IMR-90 (cell line): ENCODE data around the gene SCD. TPM values are rescaled to one million over a fixed set of nuclear protein-coding genes. Genes with fewer than 3 reads are reported as not detected.

Experiments used
- ATAC-seq: fragments of 200-7000 bp; cut with Tn5 transposase; 2 replicates; pipeline ENCODE4 v1.9.1; 2020; ENCODE audit warnings: low read depth, mild to moderate bottlenecking, moderate library complexity
- BruUV-seq: library from RNA; stranded (reverse); fragments of 400-500 nt; replicated peaks from 2 replicates; lab custom pipeline; 2021; lab: Mats Ljungman, UMichigan
- CTCF ChIA-PET: fragments of 300-600 bp; formaldehyde crosslinking; extraction: SDS; loops from one replicate; lab custom pipeline; 2021; ENCODE audit warnings: antibody characterized with exemption; lab: Yijun Ruan, JAX
- POLR2A ChIA-PET: fragments of 300-600 bp; sonication (Branson Sonifier 250); formaldehyde crosslinking; loops from one replicate; lab custom pipeline; 2022; ENCODE audit warnings: antibody characterized with exemption; ENCODE audit not compliant: unreplicated experiment; lab: Charles Lee
- DNase-seq: peaks from one replicate; pipeline ENCODE4 v3.0.0; 2013
- H2AFZ ChIP-seq: replicated peaks from 2 replicates; pipeline ENCODE3; 2013; ENCODE audit warnings: low read length, mild to moderate bottlenecking; ENCODE audit not compliant: poor library complexity
- H2AK5ac ChIP-seq: 2 replicates; pipeline ENCODE4 v1.6.1; 2013; ENCODE audit warnings: low read depth, low read length, inconsistent platforms
- H2AK9ac ChIP-seq: replicated peaks from 2 replicates; pipeline ENCODE3; 2013; ENCODE audit warnings: mild to moderate bottlenecking, low read depth, low read length, moderate library complexity; ENCODE audit not compliant: poor library complexity
- H2BK120ac ChIP-seq: 2 replicates; pipeline ENCODE4 v1.6.1; 2013; ENCODE audit warnings: low read depth, low read length, inconsistent platforms
- H2BK15ac ChIP-seq: 3 replicates; pipeline ENCODE4 v1.6.1; 2013; ENCODE audit warnings: low read depth, low read length, inconsistent platforms
- H2BK20ac ChIP-seq: 2 replicates; pipeline ENCODE4 v1.6.1; 2013; ENCODE audit warnings: low read depth, mild to moderate bottlenecking, inconsistent platforms, low read length, moderate library complexity
- H2BK5ac ChIP-seq: 2 replicates; pipeline ENCODE4 v1.6.1; 2013; ENCODE audit warnings: mild to moderate bottlenecking, low read depth, low read length, inconsistent platforms; ENCODE audit not compliant: poor library complexity, severe bottlenecking
- H3K14ac ChIP-seq: replicated peaks from 2 replicates; pipeline ENCODE4 v1.6.1; 2013; ENCODE audit warnings: low read depth, low read length, inconsistent platforms
- H3K18ac ChIP-seq: 2 replicates; pipeline ENCODE4 v1.6.1; 2013; ENCODE audit warnings: low read depth, low read length, control low read depth
- H3K23ac ChIP-seq: 2 replicates; pipeline ENCODE4 v1.6.1; 2013; ENCODE audit warnings: low read depth, low read length, inconsistent platforms
- H3K27ac ChIP-seq: 2 replicates; pipeline ENCODE4 v1.5.1; 2013; ENCODE audit warnings: mild to moderate bottlenecking, control low read depth, low read length; ENCODE audit not compliant: insufficient read depth
- H3K27me3 ChIP-seq: 2 replicates; pipeline ENCODE4 v1.6.1; 2013; ENCODE audit warnings: low read length; ENCODE audit not compliant: control insufficient read depth, insufficient read depth
- H3K36me3 ChIP-seq: 2 replicates; pipeline ENCODE4 v1.6.1; 2013; ENCODE audit warnings: low read length, mixed read lengths; ENCODE audit not compliant: control insufficient read depth, insufficient read depth
- H3K4ac ChIP-seq: 2 replicates; pipeline ENCODE4 v1.6.1; 2013; ENCODE audit warnings: low read depth, low read length, inconsistent platforms
- H3K4me1 ChIP-seq: 2 replicates; pipeline ENCODE4 v1.6.1; 2013; ENCODE audit warnings: low read length, mixed read lengths; ENCODE audit not compliant: control insufficient read depth, insufficient read depth
- H3K4me2 ChIP-seq: 2 replicates; pipeline ENCODE4 v1.6.1; 2013; ENCODE audit warnings: low read depth, mild to moderate bottlenecking, control low read depth, low read length, moderate library complexity
- H3K4me3 ChIP-seq: 2 replicates; pipeline ENCODE4 v1.5.1; 2013; ENCODE audit warnings: low read depth, mild to moderate bottlenecking, control low read depth, low read length, moderate library complexity; ENCODE audit not compliant: insufficient read depth
- H3K56ac ChIP-seq: 2 replicates; pipeline ENCODE4 v1.6.1; 2013; ENCODE audit warnings: low read length, inconsistent platforms; ENCODE audit not compliant: insufficient read depth; ENCODE audit errors: extremely low read depth
- H3K79me1 ChIP-seq, 2 experiments: 2 replicates each; pipeline ENCODE4 v1.6.1; 2013; ENCODE audit warnings: low read length in 2 of 2, inconsistent platforms in 1 of 2, low read depth in 1 of 2
- H3K9ac ChIP-seq: 2 replicates; pipeline ENCODE4 v1.6.1; 2013; ENCODE audit warnings: low read depth, low read length, control low read depth
- H3K9me1 ChIP-seq: 2 replicates; pipeline ENCODE4 v1.6.1; 2013; ENCODE audit warnings: low read length, inconsistent platforms; ENCODE audit not compliant: insufficient read depth
- H3K9me3 ChIP-seq: 2 replicates; pipeline ENCODE4 v1.6.1; 2013; ENCODE audit warnings: low read length; ENCODE audit not compliant: control insufficient read depth, insufficient read depth
- H4K20me1 ChIP-seq: 2 replicates; pipeline ENCODE4 v1.6.1; 2013; ENCODE audit warnings: low read length, inconsistent platforms; ENCODE audit not compliant: insufficient read depth
- H4K5ac ChIP-seq: 2 replicates; pipeline ENCODE4 v1.6.1; 2013; ENCODE audit warnings: mild to moderate bottlenecking, low read depth, low read length, control low read depth
- H4K8ac ChIP-seq, 2 experiments: 2 replicates each; pipeline ENCODE4 v1.6.1; 2013; ENCODE audit warnings: low read depth in 2 of 2, low read length in 2 of 2, control low read depth in 1 of 2, inconsistent platforms in 1 of 2
- H4K91ac ChIP-seq: 2 replicates; pipeline ENCODE4 v1.6.1; 2013; ENCODE audit warnings: low read depth, low read length, inconsistent platforms; ENCODE audit not compliant: insufficient read depth
- BHLHE40 ChIP-seq: fragments of 150-350 bp; IDR thresholded peaks from 2 replicates; pipeline ENCODE4 v1.6.1; 2016; ENCODE audit warnings: mild to moderate bottlenecking, low read depth, low read length
- CEBPB ChIP-seq: IDR thresholded peaks from 2 replicates; pipeline ENCODE4 v1.6.1; 2012; ENCODE audit warnings: low read depth, low read length, improper control_type of control experiment
- CHD1 ChIP-seq: IDR thresholded peaks from 2 replicates; pipeline ENCODE4 v1.6.1; 2012; ENCODE audit warnings: low read depth, low read length, improper control_type of control experiment
- ELK1 ChIP-seq: fragments of 150-350 bp; IDR thresholded peaks from 2 replicates; pipeline ENCODE4 v1.6.1; 2016; ENCODE audit warnings: low read depth, mild to moderate bottlenecking, low read length, moderate library complexity, borderline replicate concordance
- FOS ChIP-seq: fragments of 150-350 bp; IDR thresholded peaks from 2 replicates; pipeline ENCODE4 v1.6.1; 2016; ENCODE audit warnings: low read depth, low read length
- MAZ ChIP-seq: IDR thresholded peaks from 2 replicates; pipeline ENCODE4 v1.6.1; 2012; ENCODE audit warnings: low read depth, mild to moderate bottlenecking, low read length, improper control_type of control experiment, moderate library complexity, borderline replicate concordance
- MXI1 ChIP-seq: IDR thresholded peaks from 2 replicates; pipeline ENCODE4 v1.6.1; 2012; ENCODE audit warnings: low read depth, mild to moderate bottlenecking, low read length, moderate library complexity, borderline replicate concordance
- NFE2L2 ChIP-seq: fragments of 150-350 bp; IDR thresholded peaks from 2 replicates; pipeline ENCODE4 v1.6.1; 2016; ENCODE audit warnings: low read depth, mild to moderate bottlenecking, low read length
- POLR2A ChIP-seq: IDR thresholded peaks from 2 replicates; pipeline ENCODE4 v1.6.1; 2012; ENCODE audit warnings: mild to moderate bottlenecking, low read depth, low read length
- RAD21 ChIP-seq: IDR thresholded peaks from 2 replicates; pipeline ENCODE4 v1.6.1; 2012; ENCODE audit warnings: low read length, improper control_type of control experiment
- RFX5 ChIP-seq: IDR thresholded peaks from 2 replicates; pipeline ENCODE4 v1.8.0; 2012; ENCODE audit warnings: low read depth, mild to moderate bottlenecking, low read length, moderate library complexity
- SMC3 ChIP-seq: fragments of 150-350 bp; IDR thresholded peaks from 2 replicates; pipeline ENCODE4 v1.6.1; 2016; ENCODE audit warnings: low read depth, mild to moderate bottlenecking, antibody characterized with exemption, low read length, moderate library complexity
- USF2 ChIP-seq: fragments of 150-350 bp; IDR thresholded peaks from 2 replicates; pipeline ENCODE4 v1.6.1; 2017; ENCODE audit warnings: mild to moderate bottlenecking, antibody characterized with exemption, low read length, low read depth
- WGBS, 2 experiments: methylation state at CpG; one replicate each; pipeline versions ENCODE4 v1.1.5 to v1.1.7; 2013; ENCODE audit warnings: missing lambda C conversion rate in 2 of 2; ENCODE audit not compliant: insufficient read length in 1 of 2; ENCODE audit errors: extremely low coverage in 2 of 2; 5-methylcytosine and 5-hydroxymethylcytosine counted together
- dilution Hi-C: fragments of 300-500 bp; cut with HindIII; formaldehyde crosslinking; loops from one replicate; pipeline ENCODE4 v1.14.3; 2018; ENCODE audit warnings: low sequenced_read_pairs; ENCODE audit not compliant: unreplicated experiment
- in situ Hi-C: fragments of 300-500 bp; cut with MboI; formaldehyde crosslinking; loops from 3 replicates; pipeline ENCODE4 v1.14.3; 2019; ENCODE audit warnings: low sequenced_read_pairs, inconsistent platforms, mixed read lengths
- intact Hi-C: fragments of 100-400 bp; cut with micrococcal nuclease; formaldehyde crosslinking; loops from 2 replicates; pipeline ENCODE4 v1.10.0; 2022
- polyA plus RNA-seq, 3 experiments: library from polyadenylated mRNA; depleted of rRNA; stranded (reverse); fragments of >200 nt; gene quantifications; 2 replicates each; pipeline ENCODE4 v1.2.3, GENCODE V29; 2012; ENCODE audit warnings: low replicate concordance in 1 of 3
- total RNA-seq: library from RNA; depleted of rRNA; stranded (reverse); fragments of >200 nt; gene quantifications from 2 replicates; pipeline ENCODE4 v1.2.3, GENCODE V29; 2012

The SCD gene
- total and polyA plus RNA-seq, 2 of the 4 experiments (the other 2 are of a cell fraction), result 50.7 to 65.1 TPM

- intact Hi-C loops (no loop called here), dilution Hi-C loops (no loop called here), in situ Hi-C loops (loop anchor here (25.0 kb wide), 1 partner anchor 538 kb away; no protein-coding TSS in a partner anchor)
- BruUV-seq, result no TSS peak
- Histone ChIP-seq H2AK9ac (no peak overlapping the region), H2AK5ac (no peak overlapping the region), H3K18ac (no peak overlapping the region), H3K14ac (no peak overlapping the region), H3K4me1 (peaks cover 14% of the 10 kb centered on the region), H3K79me1 (peaks cover 12 to 57% of the 10 kb centered on the region in 2 experiments), H3K27me3 (no peaks in the 10 kb centered on the region), H3K9me3 (no peaks in the 10 kb centered on the region), H4K8ac (no peak overlapping the region), H3K4me2 (peak overlapping the region; percentile 89; the same call in 1 of the 2 replicates), H3K23ac (no peak overlapping the region), H3K4ac (no peak overlapping the region), H3K9ac (no peak overlapping the region), H3K9me1 (peaks cover 15% of the 10 kb centered on the region), H3K27ac (no peak overlapping the region), H2BK15ac (no peak overlapping the region), H2BK5ac (no peak overlapping the region), H3K36me3 (peaks cover 36% of the 10 kb centered on the region), H3K56ac (no peak overlapping the region), H2AFZ (peak overlapping the region; percentile 6), H2BK120ac (no peak overlapping the region), H4K91ac (no peak overlapping the region), H3K4me3 (no peak overlapping the region), H2BK20ac (no peak overlapping the region), H4K5ac (no peak overlapping the region), H4K20me1 (peaks cover 43% of the 10 kb centered on the region; the same call in 1 of the 2 replicates)
- POLR2A ChIA-PET, result interaction anchor here (1.2 kb wide), 1 partner anchor 24 kb away, joined by 4 read pairs; no protein-coding TSS in a partner anchor
- ATAC-seq, result no peak
- TF ChIP-seq RAD21 (no peak), FOS (no peak), POLR2A (no peak), MXI1 (no peak), MAZ (no peak), RFX5 (no peak), BHLHE40 (no peak), USF2 (no peak), SMC3 (no peak), NFE2L2 (no peak), CHD1 (no peak), CEBPB (no peak), ELK1 (no peak)
- CTCF ChIA-PET, result interaction anchor here (2.6 kb wide), 1 partner anchor 85 kb away, joined by 8 read pairs; no protein-coding TSS in a partner anchor
- no CpG with 5 or more reads among the region's 5 CpGs for WGBS, 2 experiments
- no peak for DNase-seq
Measured at GRCh38 chr10:100349087-100349486, 2.1 kb downstream of the SCD start.
